ENCODE measurements around the gene GPR183.

The GPR183 gene

GRCh38 chr13:99339230-99339721, 32.1 kb upstream of the GPR183 start:
- TF ChIP-seq EGR1 (IDR thresholded peaks at IDR 0.05) (no peak), USF1 (IDR thresholded peaks at IDR 0.05) (no peak), RAD21 (IDR thresholded peaks at IDR 0.05; ENCODE audit: low read depth) (no peak), YY1 (IDR thresholded peaks at IDR 0.05; ENCODE audit: low read depth) (no peak), NFIC (IDR thresholded peaks at IDR 0.05) (no peak), EP300 (IDR thresholded peaks at IDR 0.05; ENCODE audit: borderline replicate concordance) (no peak), REST (IDR thresholded peaks at IDR 0.05; ENCODE audit: low read depth) (no peak), CEBPB (IDR thresholded peaks at IDR 0.05) (no peak), MAX (IDR thresholded peaks at IDR 0.05) (no peak), FOXM1 (IDR thresholded peaks at IDR 0.05; ENCODE audit: borderline replicate concordance, low read depth) (no peak), TCF12 (IDR thresholded peaks at IDR 0.05; ENCODE audit: low read depth) (no peak), ZBTB7A (IDR thresholded peaks at IDR 0.05; ENCODE audit: low read depth) (no peak), CREB1 (IDR thresholded peaks at IDR 0.05; ENCODE audit: low read depth) (no peak), TAF1 (IDR thresholded peaks at IDR 0.05; ENCODE audit: low read depth) (no peak), TEAD4 (IDR thresholded peaks at IDR 0.05) (no peak)

GRCh38 chr13:99335603-99336002, 28.4 kb upstream of the GPR183 start:
- TF ChIP-seq EGR1 (IDR thresholded peaks at IDR 0.05) (no peak), MAX (IDR thresholded peaks at IDR 0.05) (no peak), TEAD4 (IDR thresholded peaks at IDR 0.05) (no peak), CREB1 (IDR thresholded peaks at IDR 0.05; ENCODE audit: low read depth) (no peak), TAF1 (IDR thresholded peaks at IDR 0.05; ENCODE audit: low read depth) (no peak), FOXM1 (IDR thresholded peaks at IDR 0.05; ENCODE audit: borderline replicate concordance, low read depth) (no peak), USF1 (IDR thresholded peaks at IDR 0.05) (no peak), YY1 (IDR thresholded peaks at IDR 0.05; ENCODE audit: low read depth) (no peak), ZBTB7A (IDR thresholded peaks at IDR 0.05; ENCODE audit: low read depth) (no peak), RAD21 (IDR thresholded peaks at IDR 0.05; ENCODE audit: low read depth) (no peak), CEBPB (IDR thresholded peaks at IDR 0.05) (no peak), TCF12 (IDR thresholded peaks at IDR 0.05; ENCODE audit: low read depth) (no peak), REST (IDR thresholded peaks at IDR 0.05; ENCODE audit: low read depth) (no peak), EP300 (IDR thresholded peaks at IDR 0.05; ENCODE audit: borderline replicate concordance) (no peak), NFIC (IDR thresholded peaks at IDR 0.05) (no peak)

- TF ChIP-seq CEBPB (IDR thresholded peaks at IDR 0.05) (no peak), ZBTB7A (IDR thresholded peaks at IDR 0.05; ENCODE audit: low read depth) (no peak), TAF1 (IDR thresholded peaks at IDR 0.05; ENCODE audit: low read depth) (no peak), REST (IDR thresholded peaks at IDR 0.05; ENCODE audit: low read depth) (no peak), MAX (IDR thresholded peaks at IDR 0.05) (no peak), EGR1 (IDR thresholded peaks at IDR 0.05) (no peak), FOXM1 (IDR thresholded peaks at IDR 0.05; ENCODE audit: borderline replicate concordance, low read depth) (no peak), TCF12 (IDR thresholded peaks at IDR 0.05; ENCODE audit: low read depth) (no peak), NFIC (IDR thresholded peaks at IDR 0.05) (no peak), USF1 (IDR thresholded peaks at IDR 0.05) (no peak), EP300 (IDR thresholded peaks at IDR 0.05; ENCODE audit: borderline replicate concordance) (no peak), RAD21 (IDR thresholded peaks at IDR 0.05; ENCODE audit: low read depth) (no peak), CREB1 (IDR thresholded peaks at IDR 0.05; ENCODE audit: low read depth) (no peak), TEAD4 (IDR thresholded peaks at IDR 0.05) (no peak), YY1 (IDR thresholded peaks at IDR 0.05; ENCODE audit: low read depth) (no peak)
Measured at GRCh38 chr13:99335087-99335486, 27.9 kb upstream of the GPR183 start.

Data from Ishikawa (cell line).